HepG2 (cell line): ENCODE data around the gene UQCRC1. TPM values are rescaled to one million over a fixed set of nuclear protein-coding genes. Genes with fewer than 3 reads are reported as not detected.

Experiments
- FOXK1 ChIP-seq: sonication (generic); formaldehyde crosslinking; IDR thresholded peaks from 2 replicates; pipeline ENCODE4 v1.4.0; 2020; ENCODE audit warnings: low read depth, missing genetic modification reagents, borderline replicate concordance
- GABPB1 ChIP-seq: IDR thresholded peaks from 2 replicates; pipeline ENCODE4 v1.6.1; 2016; ENCODE audit warnings: mild to moderate bottlenecking, missing genetic modification reagents, moderate library complexity, missing compliant biosample characterization
- GMEB1 ChIP-seq: sonication (generic); formaldehyde crosslinking; IDR thresholded peaks from 2 replicates; pipeline ENCODE4 v1.5.1; 2020; ENCODE audit warnings: missing genetic modification reagents, mild to moderate bottlenecking, borderline replicate concordance
- HINFP ChIP-seq: sonication (generic); formaldehyde crosslinking; IDR thresholded peaks from 2 replicates; pipeline ENCODE4 v1.4.0; 2020; ENCODE audit warnings: low read depth, mild to moderate bottlenecking, missing genetic modification reagents
- HNRNPLL ChIP-seq: fragments of 200-400 bp; formaldehyde crosslinking; IDR thresholded peaks from 2 replicates; pipeline ENCODE4 v1.6.1; 2017; ENCODE audit warnings: mild to moderate bottlenecking, low read depth, low read length; ENCODE audit not compliant: poor library complexity, severe bottlenecking
- NPAS2 ChIP-seq: sonication (generic); formaldehyde crosslinking; IDR thresholded peaks from 2 replicates; pipeline ENCODE4 v1.8.0; 2022; ENCODE audit warnings: mild to moderate bottlenecking, missing genetic modification reagents, borderline replicate concordance
- SCMH1 ChIP-seq: sonication (generic); formaldehyde crosslinking; IDR thresholded peaks from 2 replicates; pipeline ENCODE4 v1.9.0; 2021; ENCODE audit warnings: missing genetic modification reagents, mild to moderate bottlenecking, borderline replicate concordance
- ZBTB1 ChIP-seq: sonication (generic); formaldehyde crosslinking; IDR thresholded peaks from 2 replicates; pipeline ENCODE4 v1.4.0; 2020; ENCODE audit warnings: missing genetic modification reagents, borderline replicate concordance
- ZNF276 ChIP-seq: sonication (generic); formaldehyde crosslinking; IDR thresholded peaks from 2 replicates; pipeline ENCODE4 v1.4.0; 2020; ENCODE audit warnings: mild to moderate bottlenecking, low read depth, missing genetic modification reagents
- polyA plus RNA-seq, 8 experiments: library from polyadenylated mRNA; depleted of rRNA in 3 of 8; stranded (reverse) in 7 of 8; unstranded in 1 of 8; fragments of >200 nt; fragmentation: Illumina TruSeq in 4 of 8; extraction: Trizol in 4 of 8; gene quantifications; 2 replicates each; pipeline versions ENCODE4 v1.2.1 to v1.2.3, GENCODE V29; 2011 to 2016; ENCODE audit warnings: low read depth in 4 of 8, missing spikeins in 1 of 8, mixed read lengths in 1 of 8; ENCODE audit not compliant: insufficient read depth in 1 of 8
- total RNA-seq, 5 experiments: library from RNA; depleted of rRNA; stranded (reverse); fragments of >200 nt; fragmentation: Illumina TruSeq; extraction: Trizol; gene quantifications; 2 replicates each; pipeline ENCODE4 v1.2.3, GENCODE V29; 2016; ENCODE audit warnings: low read depth in 1 of 5
- TF ChIP-seq, protein P1 (sequence below): sonication (generic); formaldehyde crosslinking; IDR thresholded peaks from 2 replicates; pipeline ENCODE4 v1.8.1; 2023; ENCODE audit warnings: missing genetic modification reagents, inconsistent platforms, borderline replicate concordance
- TF ChIP-seq, protein P2 (sequence below): sonication (generic); formaldehyde crosslinking; conservative IDR thresholded peaks from 2 replicates; pipeline ENCODE4 v1.8.0; 2022; ENCODE audit warnings: mild to moderate bottlenecking, moderate library complexity, missing genetic modification reagents
- TF ChIP-seq, protein P3 (sequence below): sonication (generic); formaldehyde crosslinking; conservative IDR thresholded peaks from 2 replicates; pipeline ENCODE4 v1.8.1; 2023; ENCODE audit warnings: missing genetic modification reagents

The UQCRC1 gene
- total and polyA plus RNA-seq, 2 of the 13 experiments (the other 11 are each of a cell fraction or from before 2014, with no cell fraction given): 316 to 680 TPM

DNA sequence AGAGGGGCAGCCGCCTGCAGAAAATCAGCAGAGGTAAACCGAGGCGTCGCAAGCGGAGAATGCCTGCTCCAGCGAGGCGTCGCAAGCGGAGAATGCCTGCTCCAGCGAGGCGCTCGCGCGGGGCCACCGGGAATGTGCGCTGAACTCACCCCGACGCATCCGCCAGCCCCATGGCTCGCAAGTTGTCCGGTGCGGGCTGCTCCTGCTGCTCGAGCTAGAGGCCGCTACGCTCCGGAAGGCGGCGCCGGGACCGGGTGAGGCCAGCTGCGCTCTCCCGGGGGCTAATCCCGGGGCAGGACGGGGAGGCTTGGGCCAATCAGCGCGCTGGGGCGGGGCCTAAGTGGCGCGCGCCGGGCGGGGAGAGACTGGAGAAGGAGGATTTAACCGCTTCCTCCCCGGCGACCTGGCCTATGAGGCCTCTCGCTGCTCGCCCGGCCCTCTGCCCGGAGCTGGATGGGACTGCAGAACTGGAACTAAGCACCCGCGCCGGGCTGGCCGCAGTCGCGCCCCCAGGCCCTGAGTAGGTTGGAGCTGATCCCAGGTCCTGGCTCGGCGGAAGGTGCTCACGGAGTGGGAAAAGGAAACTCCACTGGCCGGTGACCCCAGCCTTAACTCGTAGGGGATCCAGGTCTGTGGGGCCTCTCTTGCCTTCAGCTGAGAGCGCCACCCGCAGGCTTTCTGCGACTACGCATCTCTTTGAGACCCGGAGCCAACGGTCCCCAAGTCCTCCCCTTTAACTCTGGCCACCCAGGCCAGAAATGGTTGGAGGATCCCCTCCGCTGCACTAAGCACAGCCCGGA is 26.0 kb upstream of the UQCRC1 start, which contains the start of gene SLC26A6 (continued):
- 0 out of 2 replicates have a peak, but pooled peaks have one; percentile 24 for TF ChIP-seq ZNF276 (CRISPR knock-in tag)
- TF ChIP-seq NPAS2 (CRISPR knock-in tag): no peak
- 0 out of 2 replicates have a peak, but pooled peaks have one; percentile 13 for TF ChIP-seq FOXK1 (CRISPR knock-in tag)
- no peak for TF ChIP-seq SCMH1
- TF ChIP-seq, protein P1, sequence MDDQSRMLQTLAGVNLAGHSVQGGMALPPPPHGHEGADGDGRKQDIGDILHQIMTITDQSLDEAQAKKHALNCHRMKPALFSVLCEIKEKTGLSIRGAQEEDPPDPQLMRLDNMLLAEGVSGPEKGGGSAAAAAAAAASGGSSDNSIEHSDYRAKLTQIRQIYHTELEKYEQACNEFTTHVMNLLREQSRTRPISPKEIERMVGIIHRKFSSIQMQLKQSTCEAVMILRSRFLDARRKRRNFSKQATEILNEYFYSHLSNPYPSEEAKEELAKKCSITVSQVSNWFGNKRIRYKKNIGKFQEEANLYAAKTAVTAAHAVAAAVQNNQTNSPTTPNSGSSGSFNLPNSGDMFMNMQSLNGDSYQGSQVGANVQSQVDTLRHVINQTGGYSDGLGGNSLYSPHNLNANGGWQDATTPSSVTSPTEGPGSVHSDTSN (CRISPR knock-in tag): peak; percentile 51; the same call in 1 of the 2 replicates
- TF ChIP-seq GABPB1 (CRISPR knock-in tag): peak; percentile 86
- TF ChIP-seq, protein P2, sequence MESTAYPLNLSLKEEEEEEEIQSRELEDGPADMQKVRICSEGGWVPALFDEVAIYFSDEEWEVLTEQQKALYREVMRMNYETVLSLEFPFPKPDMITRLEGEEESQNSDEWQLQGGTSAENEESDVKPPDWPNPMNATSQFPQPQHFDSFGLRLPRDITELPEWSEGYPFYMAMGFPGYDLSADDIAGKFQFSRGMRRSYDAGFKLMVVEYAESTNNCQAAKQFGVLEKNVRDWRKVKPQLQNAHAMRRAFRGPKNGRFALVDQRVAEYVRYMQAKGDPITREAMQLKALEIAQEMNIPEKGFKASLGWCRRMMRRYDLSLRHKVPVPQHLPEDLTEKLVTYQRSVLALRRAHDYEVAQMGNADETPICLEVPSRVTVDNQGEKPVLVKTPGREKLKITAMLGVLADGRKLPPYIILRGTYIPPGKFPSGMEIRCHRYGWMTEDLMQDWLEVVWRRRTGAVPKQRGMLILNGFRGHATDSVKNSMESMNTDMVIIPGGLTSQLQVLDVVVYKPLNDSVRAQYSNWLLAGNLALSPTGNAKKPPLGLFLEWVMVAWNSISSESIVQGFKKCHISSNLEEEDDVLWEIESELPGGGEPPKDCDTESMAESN (CRISPR knock-in tag): peak; percentile 51; the same call in 1 of the 2 replicates
- TF ChIP-seq HINFP: no peak
- TF ChIP-seq, protein P3, sequence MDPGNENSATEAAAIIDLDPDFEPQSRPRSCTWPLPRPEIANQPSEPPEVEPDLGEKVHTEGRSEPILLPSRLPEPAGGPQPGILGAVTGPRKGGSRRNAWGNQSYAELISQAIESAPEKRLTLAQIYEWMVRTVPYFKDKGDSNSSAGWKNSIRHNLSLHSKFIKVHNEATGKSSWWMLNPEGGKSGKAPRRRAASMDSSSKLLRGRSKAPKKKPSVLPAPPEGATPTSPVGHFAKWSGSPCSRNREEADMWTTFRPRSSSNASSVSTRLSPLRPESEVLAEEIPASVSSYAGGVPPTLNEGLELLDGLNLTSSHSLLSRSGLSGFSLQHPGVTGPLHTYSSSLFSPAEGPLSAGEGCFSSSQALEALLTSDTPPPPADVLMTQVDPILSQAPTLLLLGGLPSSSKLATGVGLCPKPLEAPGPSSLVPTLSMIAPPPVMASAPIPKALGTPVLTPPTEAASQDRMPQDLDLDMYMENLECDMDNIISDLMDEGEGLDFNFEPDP (CRISPR knock-in tag): 0 out of 2 replicates have a peak, but pooled peaks have one; percentile 83
- no peak for TF ChIP-seq ZBTB1 (CRISPR knock-in tag)
- peak; percentile 79 for TF ChIP-seq HNRNPLL
- TF ChIP-seq GMEB1 (CRISPR knock-in tag): peak; percentile 75; the same call in 1 of the 2 replicates
